KBM-7 (cell line): ENCODE results near the gene CCDC51.
"Not testable (repeated sequence)": the region's sequence is repeated elsewhere in the genome, so short reads cannot be mapped to it uniquely, and the experiment has no call there.

Source experiments
- DNase-seq: peaks from one replicate; pipeline ENCODE4 v3.0.0-alpha.2; 2015
- in situ Hi-C: fragments of 300-500 bp; cut with MboI; formaldehyde crosslinking; loops from 2 replicates; pipeline ENCODE4 v1.14.3; 2020; ENCODE audit warnings: low sequenced_read_pairs, low pct_unique_long_range_greater_than_20kb, mixed read lengths

Gene CCDC51

DNA sequence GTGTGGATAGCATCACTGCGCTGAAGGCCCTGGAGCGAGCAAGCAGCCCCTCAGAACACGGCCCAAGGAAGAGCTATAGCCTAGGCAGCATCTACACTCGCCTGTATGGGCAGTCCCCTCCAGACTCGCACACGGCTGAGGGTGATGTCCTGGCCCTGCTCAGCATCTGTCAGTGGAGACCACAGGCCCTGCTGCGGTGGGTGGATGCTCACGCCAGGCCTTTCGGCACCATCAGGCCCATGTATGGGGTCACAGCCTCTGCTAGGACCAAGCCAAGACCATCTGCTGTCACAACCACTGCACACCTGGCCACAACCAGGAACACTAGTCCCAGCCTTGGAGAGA, 27.2 kb upstream of the CCDC51 start:
- in situ Hi-C loops = no loop called here
- DNase-seq = no peak

DNA sequence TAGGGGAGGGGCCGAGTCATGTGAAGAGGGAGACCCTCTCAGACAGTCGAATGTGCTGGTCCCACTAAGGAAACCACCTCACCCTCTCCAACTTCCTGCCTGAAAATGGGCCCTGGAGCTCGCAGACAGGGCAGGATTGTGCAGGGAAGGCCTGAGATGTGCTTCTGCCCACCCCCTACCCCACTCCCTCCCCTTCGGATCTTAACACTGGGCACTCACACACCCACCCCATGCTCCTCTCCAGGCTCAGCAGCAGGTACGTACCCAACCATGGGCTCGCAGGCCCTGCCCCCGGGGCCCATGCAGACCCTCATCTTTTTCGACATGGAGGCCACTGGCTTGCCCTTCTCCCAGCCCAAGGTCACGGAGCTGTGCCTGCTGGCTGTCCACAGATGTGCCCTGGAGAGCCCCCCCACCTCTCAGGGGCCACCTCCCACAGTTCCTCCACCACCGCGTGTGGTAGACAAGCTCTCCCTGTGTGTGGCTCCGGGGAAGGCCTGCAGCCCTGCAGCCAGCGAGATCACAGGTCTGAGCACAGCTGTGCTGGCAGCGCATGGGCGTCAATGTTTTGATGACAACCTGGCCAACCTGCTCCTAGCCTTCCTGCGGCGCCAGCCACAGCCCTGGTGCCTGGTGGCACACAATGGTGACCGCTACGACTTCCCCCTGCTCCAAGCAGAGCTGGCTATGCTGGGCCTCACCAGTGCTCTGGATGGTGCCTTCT, 26.6 kb upstream of the CCDC51 start:
- in situ Hi-C loops = no loop called here
- no peak for DNase-seq

DNA sequence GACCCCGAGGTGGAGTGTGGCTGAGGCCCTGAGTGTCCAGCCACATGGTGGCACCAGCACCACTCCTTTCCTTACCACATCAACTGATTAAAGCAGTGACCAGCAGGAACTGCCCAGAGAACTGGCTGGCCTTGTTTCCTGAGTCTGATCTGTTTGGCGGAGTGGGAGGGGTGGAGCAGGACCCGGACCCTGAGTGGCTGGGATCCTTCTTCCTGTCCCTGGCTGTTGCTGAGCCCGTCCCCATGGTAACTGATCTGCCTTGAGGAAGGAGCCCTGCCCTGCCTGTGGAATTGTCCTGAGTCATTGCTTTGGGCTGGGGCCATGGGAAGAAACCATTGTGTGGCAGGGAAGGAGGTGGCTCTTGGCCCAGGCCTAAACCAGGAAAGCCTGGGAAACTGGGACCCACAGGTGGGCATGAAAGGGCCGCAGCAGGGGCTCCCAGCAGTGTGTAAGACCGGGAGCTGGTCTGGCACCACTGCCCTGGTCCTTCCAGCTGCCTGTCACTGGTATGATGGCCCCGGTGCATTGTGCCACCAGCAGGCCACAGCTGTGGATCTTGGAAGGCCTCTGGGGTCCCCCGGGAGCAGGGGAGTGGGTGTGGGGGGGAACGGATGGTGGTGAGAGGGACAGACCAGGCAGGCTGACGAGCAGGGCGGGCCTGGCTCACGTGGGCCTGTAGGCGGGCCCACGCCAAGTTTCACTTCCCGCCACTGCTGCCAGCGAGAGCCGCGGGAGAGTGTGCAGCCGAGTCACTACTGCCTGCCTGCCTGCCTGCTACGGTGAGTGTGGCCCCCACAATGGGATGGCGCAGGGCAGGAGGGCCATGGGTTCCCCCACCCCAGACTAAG, 25.8 kb upstream of the CCDC51 start:
- in situ Hi-C loops = no loop called here
- peak; percentile 65 for DNase-seq

DNA sequence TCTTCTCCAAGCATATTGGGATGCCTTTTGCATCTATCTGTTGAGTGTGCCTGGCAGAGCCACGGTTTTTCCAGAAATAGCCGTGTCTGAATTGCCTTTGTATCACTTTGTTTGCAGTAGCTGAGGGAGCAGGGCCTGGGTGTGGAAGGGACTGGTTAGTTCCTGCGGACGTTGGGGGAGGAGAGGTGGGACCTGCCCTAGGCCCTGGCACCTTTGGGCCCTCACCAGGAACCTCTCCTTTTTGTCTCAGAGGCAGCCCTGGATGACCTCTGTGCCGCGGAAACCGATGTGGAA, 25.3 kb upstream of the CCDC51 start:
- DNase-seq = no peak
- in situ Hi-C loops = no loop called here

DNA sequence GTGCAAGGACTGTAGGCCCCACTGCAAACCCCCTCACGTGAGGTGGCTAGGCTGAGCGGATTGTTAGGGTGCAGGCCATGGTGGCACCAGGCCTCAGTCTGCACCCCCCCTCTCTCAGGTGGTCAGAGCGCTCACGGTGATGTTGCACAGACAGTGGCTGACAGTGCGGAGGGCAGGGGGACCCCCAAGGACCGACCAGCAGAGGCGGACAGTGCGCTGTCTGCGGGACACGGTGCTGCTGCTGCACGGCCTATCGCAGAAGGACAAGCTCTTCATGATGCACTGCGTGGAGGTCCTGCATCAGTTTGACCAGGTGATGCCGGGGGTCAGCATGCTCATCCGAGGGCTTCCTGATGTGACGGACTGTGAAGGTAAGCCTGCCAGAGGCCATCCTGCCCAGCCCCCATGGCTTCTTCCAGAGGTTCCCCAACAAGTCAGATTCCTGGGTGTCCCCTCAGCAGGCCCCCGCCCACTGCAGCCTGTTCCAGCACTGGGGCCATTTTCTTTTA, 24.8 kb upstream of the CCDC51 start:
- DNase-seq = no peak
- in situ Hi-C loops = no loop called here

DNA sequence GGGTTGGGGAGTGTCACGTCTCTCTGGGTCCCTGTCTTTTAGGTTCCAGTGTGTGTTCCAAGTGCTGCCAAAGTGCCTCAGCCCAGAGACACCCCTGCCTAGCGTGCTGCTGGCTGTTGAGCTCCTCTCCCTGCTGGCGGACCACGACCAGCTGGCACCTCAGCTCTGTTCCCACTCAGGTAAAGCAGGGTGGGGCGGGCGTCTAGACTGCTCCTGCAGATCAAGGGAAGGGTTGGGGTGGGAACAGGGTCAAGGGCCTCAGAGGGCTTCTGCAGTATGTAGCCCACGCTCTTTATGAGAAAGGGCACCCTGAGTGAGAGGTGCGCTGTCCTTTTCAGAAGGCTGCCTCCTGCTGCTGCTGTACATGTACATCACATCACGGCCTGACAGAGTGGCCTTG, 23.8 kb upstream of the CCDC51 start:
- in situ Hi-C loops = no loop called here
- no peak for DNase-seq

DNA sequence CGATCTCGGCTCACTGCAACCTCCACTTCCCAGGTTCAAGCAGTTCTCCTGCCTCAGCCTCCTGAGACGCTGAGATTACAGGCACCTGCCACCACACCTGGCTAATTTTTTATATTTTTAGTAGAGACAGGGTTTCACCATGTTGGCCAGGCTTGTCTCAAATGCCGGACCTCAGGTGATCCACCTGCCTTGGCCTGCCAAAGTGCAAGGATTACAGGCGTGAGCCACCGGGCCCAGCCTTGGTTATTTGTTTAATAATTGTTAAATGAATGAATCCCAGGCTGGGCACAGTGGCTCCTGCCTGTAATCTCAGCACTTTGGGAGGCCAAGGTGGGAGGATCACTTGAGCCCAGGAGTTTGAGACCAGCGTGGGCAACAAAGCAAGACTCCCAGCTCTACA, 21.8 kb upstream of the CCDC51 start:
- DNase-seq, in situ Hi-C loops: not testable (repeated sequence)

DNA sequence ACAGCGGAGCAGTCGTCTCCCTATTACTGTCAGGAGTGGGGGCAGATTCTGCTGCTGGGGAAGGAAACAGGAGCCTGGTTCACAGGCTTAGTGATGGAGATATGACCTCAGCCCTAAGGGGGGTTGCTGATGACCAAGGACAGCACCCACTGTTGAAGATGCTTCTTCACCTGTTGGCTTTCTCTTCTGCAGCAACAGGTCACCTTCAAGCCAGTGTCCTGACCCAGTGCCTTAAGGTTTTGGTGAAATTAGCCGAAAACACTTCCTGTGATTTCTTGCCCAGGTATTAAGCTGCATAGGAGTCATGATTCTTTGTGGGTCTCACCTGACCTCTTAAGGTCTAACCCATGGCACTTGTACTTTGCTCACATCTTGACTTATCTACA, 20.6 kb upstream of the CCDC51 start:
- DNase-seq = no peak
- in situ Hi-C loops = no loop called here

DNA sequence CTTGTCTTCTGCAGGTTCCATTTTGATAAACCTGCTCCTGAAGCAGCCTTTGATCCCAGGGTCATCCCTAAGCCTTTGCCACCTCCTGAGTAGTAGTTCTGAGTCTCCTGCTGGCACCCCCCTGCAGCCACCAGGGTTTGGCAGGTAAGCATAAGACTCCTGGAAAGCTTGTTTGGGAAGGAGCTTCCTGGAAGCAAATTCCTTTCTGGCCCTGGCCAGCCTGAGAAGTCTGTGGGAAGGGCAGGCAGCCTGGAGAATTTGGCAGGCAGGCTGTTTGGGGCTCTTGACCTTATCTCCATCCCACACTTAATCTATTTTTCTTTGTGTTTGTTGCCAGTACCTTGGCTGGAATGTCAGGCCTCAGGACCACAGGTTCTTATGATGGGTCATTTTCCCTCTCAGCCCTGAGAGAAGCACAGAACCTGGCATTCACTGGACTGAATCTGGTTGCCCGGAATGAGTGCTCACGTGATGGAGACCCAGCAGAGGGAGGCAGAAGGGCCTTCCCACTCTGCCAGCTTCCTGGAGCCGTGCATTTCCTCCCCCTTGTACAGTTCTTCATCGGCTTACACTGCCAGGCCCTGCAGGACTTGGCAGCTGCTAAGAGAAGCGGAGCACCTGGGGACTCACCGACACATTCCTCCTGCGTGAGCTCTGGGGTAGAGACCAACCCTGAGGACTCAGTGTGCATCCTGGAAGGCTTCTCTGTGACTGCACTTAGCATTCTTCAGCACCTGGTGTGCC, 20.0 kb upstream of the CCDC51 start:
- in situ Hi-C loops = no loop called here
- DNase-seq = no peak

DNA sequence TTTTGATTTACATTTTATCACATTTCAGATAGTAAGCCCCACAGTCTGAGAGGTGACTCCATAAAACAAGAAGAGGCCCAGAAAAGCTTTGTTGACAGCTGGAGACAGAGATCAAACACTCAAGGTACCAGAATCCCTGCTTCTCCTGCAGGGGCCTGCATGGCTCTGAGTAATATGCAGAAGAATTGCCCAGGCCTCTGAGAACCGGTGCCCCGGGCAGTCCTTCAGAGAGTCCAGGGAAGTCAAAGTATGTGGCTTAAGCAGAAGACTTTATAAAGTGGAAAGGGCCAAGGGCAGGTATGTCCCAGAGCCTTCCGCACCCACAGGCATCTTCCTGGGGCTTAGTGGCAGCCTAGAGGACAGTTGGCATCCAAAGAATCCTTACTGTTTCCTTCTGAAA, 19.4 kb upstream of the CCDC51 start:
- in situ Hi-C loops = no loop called here
- no peak for DNase-seq

DNA sequence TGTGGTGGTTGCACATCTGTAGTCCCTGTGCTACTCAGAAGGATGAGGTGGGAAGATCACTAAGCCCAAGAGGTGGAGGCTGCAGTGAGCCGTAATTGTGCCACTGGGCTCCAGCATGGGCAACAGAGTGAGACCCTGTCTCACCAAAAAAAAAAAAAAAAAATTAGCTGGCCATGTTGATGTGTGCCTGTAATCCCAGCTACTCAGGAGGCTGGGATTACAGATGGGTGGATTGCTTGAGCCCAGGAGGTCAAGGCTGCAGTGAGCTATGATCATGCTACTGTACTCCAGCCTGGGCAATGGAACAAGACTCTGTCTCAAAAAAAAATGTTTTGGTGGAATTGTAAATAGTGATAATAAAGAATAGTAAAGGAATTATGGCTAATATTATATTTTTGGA, 16.5 kb upstream of the CCDC51 start:
- no peak for DNase-seq
- in situ Hi-C loops = no loop called here

DNA sequence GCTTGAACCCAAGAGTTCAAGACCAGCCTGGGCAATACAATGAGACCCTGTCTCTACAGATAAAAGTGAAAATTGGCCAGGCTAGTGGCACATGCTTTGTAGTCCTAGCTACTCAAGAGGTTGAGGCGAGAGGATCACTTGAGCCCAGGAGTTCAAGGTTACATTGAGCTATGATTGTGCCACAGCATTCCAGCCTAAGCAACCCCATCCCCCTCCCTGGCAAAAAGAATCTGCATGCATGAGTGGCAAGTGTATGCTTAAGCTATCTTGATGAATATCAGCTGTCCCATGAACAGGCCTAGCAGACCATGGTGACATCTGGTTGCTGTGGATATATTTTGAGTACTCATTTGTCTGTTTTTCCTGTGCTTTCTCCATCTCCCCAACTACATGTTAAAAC, 11.4 kb upstream of the CCDC51 start:
- no peak for DNase-seq
- in situ Hi-C loops = no loop called here

DNA sequence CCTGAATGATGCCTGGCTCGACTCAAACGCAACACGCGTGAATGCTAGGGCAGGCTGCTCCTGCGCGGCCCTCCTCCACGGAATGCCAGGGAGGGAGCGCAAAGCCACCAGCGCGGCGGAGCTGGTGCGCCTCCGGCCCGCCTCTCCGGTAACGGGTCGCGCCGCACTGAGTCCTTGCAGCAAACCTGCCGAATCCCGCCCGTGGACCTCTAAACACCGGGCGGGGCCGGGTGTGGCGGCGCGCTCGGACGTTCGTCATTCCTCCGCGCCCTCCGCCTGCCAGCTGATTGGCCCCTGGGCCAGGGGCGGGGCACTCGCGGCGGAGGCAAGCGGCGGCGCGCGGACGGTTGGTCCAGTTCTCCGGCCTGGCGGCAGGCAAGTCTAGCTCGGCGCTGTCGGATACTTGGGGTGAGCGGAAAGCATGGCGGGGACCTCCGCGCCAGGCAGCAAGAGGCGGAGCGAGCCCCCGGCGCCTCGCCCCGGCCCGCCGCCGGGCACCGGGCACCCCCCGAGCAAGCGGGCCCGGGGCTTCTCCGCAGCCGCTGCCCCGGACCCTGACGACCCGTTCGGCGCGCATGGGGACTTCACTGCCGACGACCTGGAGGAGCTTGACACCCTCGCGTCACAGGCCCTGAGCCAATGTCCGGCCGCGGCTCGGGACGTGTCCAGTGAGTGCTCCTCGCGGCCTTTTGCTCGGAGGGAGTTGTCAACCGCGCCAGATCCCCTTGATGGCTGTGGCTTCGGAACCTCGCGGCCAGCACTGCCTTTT, 6.7 kb upstream of the CCDC51 start, which contains the start of gene ATRIP:
ATRIP (plus strand) TSS at position 313 of the 769 bp plus-strand sequence; CDS start at position 422, 109 bp downstream.
- peak; percentile 86 for DNase-seq
- in situ Hi-C loops = no loop called here

DNA sequence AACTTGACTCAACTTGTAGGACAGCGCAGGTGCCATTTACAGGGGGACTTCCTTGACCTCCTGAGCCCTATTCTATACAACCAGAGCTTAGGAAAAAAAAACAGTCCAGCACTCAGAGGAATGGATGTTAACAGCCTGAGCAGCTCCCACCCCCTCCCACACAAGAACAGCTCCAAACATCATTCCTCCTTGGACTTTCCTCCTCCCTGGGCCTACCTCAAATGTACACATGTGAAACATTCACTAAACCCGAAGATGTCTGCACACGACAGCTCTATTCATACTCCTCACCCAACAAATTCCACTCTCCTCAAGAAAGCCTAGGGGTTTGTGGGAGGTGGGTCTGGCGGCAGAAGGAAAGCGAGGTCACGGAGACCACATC, 6.1 kb upstream of the CCDC51 start:
- in situ Hi-C loops = no loop called here
- no peak for DNase-seq

DNA sequence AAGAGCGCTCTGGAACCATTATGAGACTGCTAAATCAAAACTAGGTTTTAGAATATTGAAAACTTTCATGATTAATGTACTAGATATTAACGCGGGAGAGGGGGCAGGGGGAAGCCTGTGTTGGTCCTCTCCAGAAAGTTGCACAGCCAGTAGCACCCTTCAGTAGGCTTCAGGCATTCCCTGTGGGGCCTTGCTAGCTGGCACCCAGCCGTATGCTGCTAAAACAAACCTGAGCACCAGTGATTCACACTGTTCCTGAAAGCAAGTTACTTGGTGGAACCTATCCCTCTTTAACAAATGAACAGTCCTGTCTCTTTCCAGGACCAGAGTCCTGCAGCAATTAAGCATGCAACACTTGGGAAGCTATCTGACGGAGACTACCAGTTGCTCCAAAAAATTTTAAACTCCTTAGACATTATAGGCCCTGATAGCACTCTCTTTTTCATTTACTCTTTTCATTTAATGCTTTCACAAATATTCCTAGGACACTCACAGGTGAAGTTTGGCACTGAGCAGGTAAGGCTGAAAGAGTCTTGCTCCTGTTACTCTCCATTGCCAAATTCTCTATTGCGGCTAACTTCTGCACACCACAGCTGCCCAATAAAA, 5.5 kb upstream of the CCDC51 start:
- in situ Hi-C loops = no loop called here
- DNase-seq = no peak

DNA sequence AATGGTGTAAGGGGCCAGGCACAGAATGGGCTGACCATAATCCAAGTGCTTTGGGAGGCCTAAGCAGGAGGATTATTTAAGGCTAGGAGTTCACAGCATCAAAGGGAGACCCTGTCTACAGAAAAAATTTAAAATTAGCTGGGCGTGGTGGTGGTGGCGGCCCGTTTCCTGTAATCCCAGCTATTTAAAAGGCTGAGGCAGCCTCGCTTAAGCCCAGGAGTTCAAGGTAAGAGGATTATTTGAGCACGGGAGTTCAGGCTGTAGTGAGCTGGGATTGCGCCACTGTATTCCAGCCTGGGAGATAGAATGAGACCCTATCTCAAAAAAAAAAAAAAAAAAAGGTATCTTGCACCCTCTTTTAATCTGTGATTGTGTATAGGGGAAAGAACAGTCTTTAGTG, 2.0 kb upstream of the CCDC51 start:
- DNase-seq = no peak
- in situ Hi-C loops = no loop called here

DNA sequence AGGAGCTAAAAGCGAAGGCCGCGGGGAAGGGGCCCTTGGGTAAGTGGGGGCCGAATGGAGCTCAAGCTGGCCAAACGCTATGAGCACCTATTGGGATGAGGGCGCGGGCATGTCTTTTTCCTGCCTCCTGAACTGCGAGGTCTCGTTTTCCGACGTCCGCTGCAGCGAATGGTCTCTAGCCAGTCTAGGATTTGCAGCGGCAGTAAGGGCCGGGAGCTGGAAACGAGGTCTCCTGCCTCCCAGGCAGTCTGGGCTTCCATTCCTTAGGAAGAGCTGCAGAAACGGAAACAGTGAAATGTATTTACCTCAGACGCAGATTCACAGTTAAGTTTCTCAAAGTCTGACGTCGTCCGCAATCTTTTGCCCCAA, 655 bp upstream of the CCDC51 start:
- in situ Hi-C loops = no loop called here
- DNase-seq = peak; percentile 31

DNA sequence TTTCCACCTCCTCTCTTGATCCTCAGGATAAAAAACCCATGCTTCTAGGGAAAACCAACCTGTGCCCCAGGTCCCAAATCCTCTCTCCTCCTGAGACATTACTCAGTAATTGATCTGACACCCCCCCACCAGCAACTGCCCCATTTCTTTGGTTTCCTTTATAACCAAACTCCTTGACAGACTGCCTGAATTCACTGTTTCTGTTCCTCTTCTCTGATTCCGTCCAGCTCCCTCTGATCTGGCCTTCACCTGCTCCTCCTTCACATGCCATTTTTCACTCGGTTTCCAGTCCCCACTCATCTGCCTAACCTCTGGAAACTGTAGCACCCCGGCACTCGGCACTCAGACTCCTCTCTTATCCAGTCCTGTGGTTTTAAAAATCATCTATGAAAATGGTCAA, 2.1 kb downstream of the CCDC51 start:
- DNase-seq = no peak
- in situ Hi-C loops = no loop called here

DNA sequence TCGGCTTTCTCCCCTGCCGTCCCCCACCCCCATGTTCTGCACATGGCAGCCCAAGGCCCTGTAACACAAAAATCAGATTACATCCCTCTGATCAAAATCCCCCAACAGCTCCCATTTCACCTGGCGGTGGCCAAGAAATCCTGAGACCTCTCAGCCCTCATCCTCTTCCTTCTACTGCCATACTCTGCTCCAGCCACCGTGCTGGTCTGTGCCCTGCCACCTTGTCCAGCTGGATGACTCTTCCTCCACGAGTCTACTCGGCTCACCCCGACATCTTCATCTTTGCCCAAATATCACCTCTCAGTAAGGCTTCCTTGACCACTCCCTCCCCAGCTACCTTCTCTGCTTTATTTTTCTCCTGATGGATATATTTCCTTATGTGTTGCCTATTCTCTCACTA, 3.1 kb downstream of the CCDC51 start:
- DNase-seq = no peak
- in situ Hi-C loops = no loop called here
